GM18505 (cell line): ENCODE measurements around the gene SLAIN2.
"Not testable (repeated sequence)": the region's sequence is repeated elsewhere in the genome, so short reads cannot be mapped to it uniquely, and the experiment has no call there.

Source experiments
- ATAC-seq: cut with Tn5 transposase; IDR thresholded peaks from one replicate; pipeline ENCODE4 v1.9.1; 2021; ENCODE audit not compliant: unreplicated experiment
- POLR2A ChIP-seq: IDR thresholded peaks from 4 replicates; pipeline ENCODE4 v1.6.1; 2011; ENCODE audit warnings: borderline replicate concordance; ENCODE audit not compliant: insufficient read depth, insufficient read length; ENCODE audit errors: extremely low read depth

Gene SLAIN2

DNA sequence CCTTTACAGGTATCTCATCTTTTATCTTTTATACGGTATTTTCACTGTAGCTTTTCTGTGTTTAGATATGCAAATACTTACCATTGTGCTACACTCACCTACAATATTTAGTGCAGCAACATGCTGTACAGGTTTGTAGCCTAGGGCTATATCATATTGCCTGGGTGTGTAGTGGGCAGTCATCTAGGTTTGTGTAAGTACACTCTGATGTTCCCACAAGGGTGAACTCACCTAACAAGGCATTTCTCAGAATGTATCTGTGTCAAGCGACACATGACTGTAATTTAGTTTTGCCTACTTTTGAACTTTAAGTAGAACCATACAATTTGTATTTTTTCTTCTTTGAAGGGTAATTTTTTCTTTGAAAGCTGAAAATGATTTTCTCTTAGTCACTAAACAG lies 87.6 kb downstream of the SLAIN2 start:
- no peak for ATAC-seq
- no peak for TF ChIP-seq POLR2A

DNA sequence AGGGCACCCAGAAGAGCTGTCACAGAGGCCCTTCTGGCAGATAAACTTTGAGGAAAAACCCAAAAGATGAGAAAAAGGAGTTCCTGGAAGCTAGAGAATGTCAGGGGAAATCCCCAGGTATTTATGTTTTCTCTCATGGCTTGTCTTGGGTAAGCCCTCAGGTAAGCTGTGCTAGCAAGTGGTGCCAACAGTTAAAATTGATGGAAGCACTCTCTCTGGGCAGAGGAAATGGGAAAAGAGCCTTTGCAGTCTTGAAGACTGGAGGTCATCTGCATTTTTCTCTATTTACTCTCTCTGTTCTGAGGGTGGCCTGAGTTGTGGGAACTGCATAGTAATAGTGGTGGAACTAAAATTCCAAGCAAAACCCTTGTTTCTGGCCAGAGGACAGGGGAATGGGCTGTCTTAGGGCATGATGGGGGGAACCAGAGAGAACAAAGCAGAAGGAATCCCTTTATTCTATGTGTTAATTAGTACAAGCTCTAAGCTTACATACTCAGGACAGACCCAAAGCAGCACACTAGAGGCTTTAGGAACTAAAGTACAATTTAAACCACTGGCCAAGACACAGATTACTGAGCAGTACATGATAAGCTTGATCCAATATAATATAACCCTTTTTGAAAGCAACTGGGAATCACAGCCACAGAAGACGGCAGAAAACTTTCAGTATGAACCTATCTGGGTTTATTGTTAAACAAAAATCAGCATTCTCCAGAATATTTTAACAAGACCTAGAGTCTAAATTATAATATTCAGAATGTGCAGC lies 88.6 kb downstream of the SLAIN2 start:
- ATAC-seq: no peak
- no peak for TF ChIP-seq POLR2A

DNA sequence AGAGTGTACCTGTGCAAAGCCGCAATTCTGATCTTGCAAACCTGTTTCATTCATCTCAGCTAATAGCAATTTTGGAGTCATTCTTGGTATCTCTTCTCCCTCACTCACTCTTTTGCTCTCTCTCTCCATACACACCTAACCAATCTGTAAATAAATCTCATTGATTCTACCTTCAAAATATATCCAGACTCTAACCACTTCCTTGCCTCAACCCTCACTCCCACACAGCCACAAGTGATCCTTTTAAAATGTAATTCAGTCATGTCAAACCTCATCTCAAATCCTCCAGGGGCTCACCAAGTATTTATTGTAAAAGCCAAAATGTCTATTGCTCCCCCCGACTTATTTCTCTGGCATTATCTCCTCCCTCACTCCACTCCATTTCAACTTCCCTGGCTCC lies 90.1 kb downstream of the SLAIN2 start:
- no peak for TF ChIP-seq POLR2A
- no peak for ATAC-seq

DNA sequence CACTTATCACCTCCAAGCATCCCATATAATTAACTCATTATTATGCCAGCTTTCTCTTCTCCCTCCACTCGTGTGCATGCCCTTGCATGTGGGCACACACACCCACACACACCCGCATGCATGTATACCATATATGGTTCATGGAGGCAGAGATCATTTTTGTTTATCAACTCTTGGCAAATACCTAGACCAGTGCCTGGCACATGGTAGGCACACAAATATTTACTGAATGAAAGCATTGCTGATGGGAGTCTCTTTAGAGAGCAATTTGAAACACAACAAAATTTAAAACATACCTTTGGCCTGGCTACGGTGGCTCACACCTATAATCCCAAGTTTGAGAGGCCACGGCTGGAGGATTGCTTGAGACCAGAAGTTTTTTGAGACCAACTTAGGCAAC lies 90.7 kb downstream of the SLAIN2 start:
- no peak for TF ChIP-seq POLR2A
- ATAC-seq: no peak

DNA sequence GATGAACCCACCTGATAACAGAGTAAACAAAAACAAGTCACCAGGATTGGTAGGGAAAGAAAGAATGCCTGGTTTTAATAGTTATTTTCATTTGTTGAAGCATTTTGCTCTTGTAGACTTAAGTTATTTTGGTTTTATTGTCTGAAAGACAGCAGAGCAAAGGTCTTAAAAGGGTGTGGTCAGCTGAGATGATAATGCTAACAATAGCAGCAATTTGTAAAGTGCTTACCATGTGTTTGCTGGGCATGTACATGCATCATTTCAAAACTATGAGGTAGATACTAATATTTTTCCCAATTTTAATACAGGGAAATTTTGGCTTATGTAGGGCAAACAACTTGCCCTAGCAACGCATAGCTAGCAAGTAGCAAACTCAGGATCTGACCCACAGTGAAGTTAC lies 95.0 kb downstream of the SLAIN2 start:
- TF ChIP-seq POLR2A: no peak
- no peak for ATAC-seq

DNA sequence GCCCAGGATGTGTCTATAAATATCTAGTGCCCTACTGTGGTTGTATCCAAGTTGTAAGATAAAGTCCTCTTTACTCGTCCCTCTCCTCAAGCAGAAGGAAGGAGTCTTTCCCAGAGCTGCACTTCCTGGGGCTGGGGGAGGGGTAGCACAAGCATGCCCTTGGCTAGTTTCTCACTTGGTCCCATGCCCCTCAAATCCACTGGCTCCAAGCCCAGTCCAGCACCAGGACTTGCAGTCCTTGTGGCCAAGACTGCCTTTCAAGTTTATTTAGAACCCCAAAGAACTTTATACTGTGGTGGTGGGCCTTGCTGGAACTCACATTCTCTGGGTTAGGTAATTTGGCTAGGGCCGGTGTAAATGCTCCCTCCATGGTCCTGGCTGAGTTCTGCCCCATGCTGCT lies 98.7 kb downstream of the SLAIN2 start:
- TF ChIP-seq POLR2A: no peak
- no peak for ATAC-seq

DNA sequence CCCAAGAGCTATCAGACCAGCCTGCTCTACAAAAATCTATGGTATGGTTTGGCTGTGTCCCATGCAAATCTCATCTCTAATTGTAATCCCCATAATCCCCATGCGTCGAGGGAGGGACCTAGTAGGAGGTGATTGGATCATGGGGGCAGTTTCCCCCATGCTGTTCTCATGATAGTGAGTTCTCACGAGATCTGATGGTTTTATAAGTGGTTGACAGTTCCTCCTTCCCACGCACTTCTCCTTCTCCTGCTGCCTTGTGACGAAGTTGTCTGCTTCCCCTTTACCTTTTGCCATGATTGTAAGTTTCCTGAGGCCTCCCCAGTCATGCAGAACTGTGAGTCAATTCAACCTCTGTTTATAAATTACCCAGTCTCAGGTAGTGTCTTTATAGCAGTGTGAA lies 99.6 kb downstream of the SLAIN2 start:
- not testable (repeated sequence) for ATAC-seq

DNA sequence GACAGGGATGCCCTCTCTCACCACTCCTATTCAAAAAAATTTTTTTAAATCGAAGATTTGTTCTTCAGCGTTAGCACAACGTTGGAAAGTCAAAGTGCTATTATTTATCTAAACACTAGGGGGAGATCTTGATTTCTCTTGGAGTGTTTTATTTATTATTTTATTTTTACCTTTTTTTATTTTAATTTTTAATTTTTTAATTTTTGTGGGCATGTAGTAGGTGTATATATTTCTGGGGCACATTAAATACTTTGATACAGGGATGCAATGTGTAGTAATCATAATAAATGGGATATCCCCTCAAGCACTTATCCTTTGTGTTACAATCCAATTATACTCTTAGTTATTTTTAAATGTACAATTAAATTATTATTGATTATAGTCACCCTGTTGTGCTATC lies 104.4 kb downstream of the SLAIN2 start:
- no peak for ATAC-seq
- TF ChIP-seq POLR2A: no peak

DNA sequence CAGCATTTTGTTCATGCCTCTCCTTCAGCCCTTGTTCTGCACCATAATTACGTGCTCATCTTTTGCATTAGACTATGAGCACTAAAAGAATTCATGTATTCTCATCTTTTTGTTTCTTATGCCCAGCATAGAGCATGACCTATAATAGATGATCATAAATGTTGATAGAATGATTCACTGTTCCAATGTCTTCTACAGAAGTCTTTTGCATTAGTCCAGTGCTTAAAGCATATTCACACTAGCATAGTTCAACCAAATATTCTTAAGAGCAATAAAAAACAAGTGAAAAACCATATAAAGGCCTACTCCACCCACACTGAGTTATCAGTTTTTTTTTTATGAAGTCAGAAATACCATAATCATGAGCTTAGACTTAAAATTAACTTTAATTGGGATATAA lies 105.3 kb downstream of the SLAIN2 start:
- TF ChIP-seq POLR2A: no peak
- ATAC-seq: no peak

DNA sequence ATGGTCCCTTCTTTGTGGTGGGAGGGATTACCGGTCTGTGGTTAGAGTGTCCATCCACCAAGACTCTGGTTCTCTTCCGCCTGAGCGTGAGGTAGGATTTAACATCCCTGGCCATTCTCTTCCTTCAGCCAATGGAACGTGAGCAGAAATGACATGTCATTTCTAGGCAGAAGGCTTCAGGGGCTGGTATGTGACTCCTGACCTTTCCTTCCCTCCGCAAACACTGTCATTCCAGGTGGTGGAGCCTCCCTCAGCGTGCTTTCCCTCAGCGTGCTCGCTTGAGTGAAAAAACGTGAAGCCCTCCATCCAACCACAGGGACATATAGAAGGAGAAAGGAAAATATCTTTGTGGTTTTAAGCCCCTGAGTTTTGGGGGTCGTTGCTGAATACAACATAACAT lies 107.8 kb downstream of the SLAIN2 start:
- ATAC-seq: no peak
- TF ChIP-seq POLR2A: no peak

DNA sequence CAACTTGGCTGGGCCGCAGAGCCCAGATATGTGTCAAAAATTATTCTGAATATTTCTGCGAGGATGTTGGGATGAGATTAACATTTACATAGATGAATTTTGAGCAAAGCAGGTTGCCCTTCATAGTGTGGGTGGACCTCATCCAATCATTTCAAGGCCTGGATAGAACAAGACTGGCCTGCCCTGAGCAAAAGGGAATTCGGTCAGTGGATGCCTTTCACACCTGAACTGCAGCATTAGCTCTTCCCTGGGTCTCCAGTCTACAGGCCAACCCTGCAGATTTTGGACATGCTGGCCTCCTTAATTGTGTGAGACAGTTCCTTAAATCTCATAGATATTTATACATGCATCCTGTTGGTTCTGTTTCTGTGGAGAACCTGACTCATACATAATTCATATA lies 109.4 kb downstream of the SLAIN2 start:
- no peak for ATAC-seq
- no peak for TF ChIP-seq POLR2A

DNA sequence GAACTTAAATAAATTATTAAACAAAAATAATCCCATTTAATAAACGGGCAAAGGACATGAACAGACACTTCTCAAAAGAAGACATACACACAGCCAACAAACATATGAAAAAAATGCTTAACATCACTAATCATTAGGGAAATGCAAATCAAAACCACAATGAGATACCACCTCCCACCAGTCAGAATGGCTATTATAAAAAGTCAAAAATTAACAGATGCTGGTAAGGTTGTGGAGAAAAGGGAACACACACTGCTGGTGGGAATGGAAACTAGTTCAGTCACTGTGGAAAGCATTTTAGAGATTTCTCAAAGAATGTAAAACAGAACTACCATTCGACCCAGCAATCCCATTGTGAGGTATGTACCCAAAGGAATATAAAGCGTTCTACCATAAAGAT lies 110.3 kb downstream of the SLAIN2 start:
- ATAC-seq: not testable (repeated sequence)

DNA sequence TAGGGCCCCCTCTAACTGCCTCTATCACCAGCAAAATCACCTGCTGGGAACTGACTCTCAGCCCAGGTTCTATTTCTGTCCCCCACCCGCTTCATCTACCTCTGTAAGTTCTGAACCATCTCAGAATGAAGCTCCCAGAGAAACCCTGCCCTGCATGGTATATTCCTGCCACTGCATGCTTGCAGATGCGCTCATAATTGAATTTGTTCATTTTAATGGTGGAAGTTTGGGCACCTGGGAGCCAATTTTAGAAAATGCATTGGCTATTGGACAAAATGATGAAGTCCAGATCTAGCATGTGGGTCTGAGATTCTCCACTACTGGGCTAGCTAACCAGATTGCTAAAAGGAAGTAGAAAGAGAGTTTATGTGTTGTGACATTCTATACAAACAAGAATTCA lies 113.3 kb downstream of the SLAIN2 start:
- ATAC-seq: no peak
- TF ChIP-seq POLR2A: no peak

DNA sequence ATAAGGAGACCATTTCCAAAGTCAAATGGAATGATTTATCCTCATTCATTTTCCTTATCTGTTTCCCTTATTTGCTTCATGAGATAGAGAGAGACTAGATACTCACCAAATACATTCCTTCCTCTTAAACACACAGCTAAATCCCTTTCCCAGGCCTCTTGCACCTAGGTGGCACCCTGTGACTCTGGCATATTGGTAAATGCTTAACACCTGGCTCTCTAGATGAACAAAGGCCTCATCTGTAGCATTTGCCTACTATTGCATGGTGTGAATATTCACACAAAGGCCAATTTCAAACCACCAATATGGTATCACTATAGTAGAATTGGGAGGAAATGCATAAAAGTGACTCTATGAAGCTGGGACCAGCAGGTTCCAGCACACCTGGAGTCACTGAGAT lies 119.7 kb downstream of the SLAIN2 start:
- no peak for ATAC-seq
- TF ChIP-seq POLR2A: no peak

DNA sequence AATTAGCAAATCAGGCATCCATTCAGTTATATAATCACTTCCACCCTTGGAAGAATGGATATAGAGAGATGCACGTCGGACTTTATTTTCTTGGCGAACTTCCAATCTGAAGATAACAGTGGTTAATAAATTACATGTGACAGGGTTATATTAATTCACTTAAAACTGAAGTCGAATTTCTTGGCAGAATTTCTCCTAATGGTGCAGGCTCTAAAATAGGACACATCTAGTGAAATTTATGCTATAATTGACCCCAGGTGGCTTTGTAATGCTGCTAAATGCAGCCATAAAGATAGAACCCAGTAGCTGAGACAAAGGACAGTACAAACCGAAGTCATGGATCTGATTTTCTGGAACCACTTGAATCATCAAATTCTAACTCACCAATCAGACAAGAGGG lies 121.0 kb downstream of the SLAIN2 start:
- no peak for ATAC-seq
- TF ChIP-seq POLR2A: no peak
